SKM-1 (cell line): ENCODE measurements around the gene ZNF138.

ENCODE experiments used
- DNase-seq: peaks from one replicate; lab custom pipeline; 2025; ENCODE audit not compliant: unreplicated experiment; lab: John Stamatoyannopoulos, UW

The ZNF138 gene

GRCh38 chr7:64874562-64875250 lies 80.5 kb downstream of the ZNF138 start:
- DNase-seq, result no peak

GRCh38 chr7:64875258-64875657 lies 81.0 kb downstream of the ZNF138 start:
- no peak for DNase-seq

GRCh38 chr7:64875658-64876406 lies 81.6 kb downstream of the ZNF138 start:
- no peak for DNase-seq

GRCh38 chr7:64876792-64877713 lies 82.8 kb downstream of the ZNF138 start:
- DNase-seq, result no peak

- no peak for DNase-seq
These were observed 83.7 kb downstream of the ZNF138 start for GRCh38 chr7:64877714-64878610.

GRCh38 chr7:64878684-64879083 lies 84.5 kb downstream of the ZNF138 start:
- no peak for DNase-seq

GRCh38 chr7:64879086-64879730 lies 85.0 kb downstream of the ZNF138 start:
- DNase-seq, result no peak

GRCh38 chr7:64879800-64880199 lies 85.6 kb downstream of the ZNF138 start:
- DNase-seq, result no peak

- DNase-seq, result no peak
These were observed 86.4 kb downstream of the ZNF138 start for GRCh38 chr7:64880322-64881297.

GRCh38 chr7:64881461-64882287 lies 87.4 kb downstream of the ZNF138 start:
- DNase-seq, result no peak

- DNase-seq, result no peak
These were observed 88.3 kb downstream of the ZNF138 start for GRCh38 chr7:64882341-64883112.
